GM19397 (cell line): ENCODE data around the gene SOX8.
"Not testable (repeated sequence)": the region's sequence is repeated elsewhere in the genome, so short reads cannot be mapped to it uniquely, and the experiment has no call there.

Source experiments
- ATAC-seq: cut with Tn5 transposase; IDR thresholded peaks from one replicate; pipeline ENCODE4 v1.9.1; 2021; ENCODE audit warnings: mild to moderate bottlenecking, moderate library complexity; ENCODE audit not compliant: unreplicated experiment

The SOX8 gene

DNA sequence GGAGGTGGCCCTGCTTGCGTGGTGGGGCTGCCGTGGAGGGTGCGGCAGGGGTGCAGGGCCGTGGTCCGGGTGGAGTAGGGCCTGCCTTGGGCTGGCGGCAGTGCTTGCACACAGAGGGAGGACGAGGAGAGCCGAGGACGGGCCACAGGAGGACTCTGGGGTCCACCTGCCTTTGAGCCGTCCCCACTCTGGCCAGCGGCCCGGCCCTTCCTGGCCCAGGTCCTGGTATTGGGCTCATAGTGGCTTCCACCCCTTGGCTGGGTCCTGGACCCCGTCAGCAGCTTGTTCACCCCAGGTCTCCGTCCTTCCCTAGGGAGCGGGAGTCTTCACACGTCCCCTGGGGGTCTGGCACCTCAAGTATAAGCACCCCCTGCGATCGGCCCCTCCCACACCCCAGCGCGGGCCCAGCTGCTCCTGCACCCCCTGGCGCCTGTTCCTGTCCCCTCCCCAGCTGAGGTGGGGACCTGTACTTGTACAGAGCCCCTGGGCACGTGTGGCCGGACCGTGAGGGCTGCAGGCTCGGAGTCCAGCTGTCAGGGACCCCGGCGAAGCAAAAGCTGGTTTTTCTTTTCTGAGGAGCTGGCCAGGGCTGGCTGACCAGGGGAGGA lies 40.1 kb downstream of the SOX8 start:
- ATAC-seq: no peak

DNA sequence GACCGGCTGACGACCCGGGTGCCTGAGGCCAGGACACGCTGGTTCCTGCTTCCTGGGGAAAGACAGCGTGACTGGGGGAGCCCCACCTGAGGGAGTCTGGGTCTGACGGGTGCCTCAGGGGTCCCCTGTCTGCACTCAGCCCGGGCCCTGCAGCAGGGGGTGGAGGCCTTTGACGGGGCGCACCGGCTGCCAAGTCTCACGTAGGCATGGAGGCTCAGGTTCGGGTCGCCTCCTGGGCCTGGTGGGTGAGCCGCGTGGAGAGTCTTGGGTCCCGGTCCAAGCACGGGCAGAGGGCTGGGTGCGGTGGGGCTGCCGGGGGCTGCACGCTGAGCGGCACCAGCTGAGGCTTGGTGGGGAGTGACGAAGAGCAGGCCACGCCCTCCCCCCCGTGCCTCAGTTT lies 40.9 kb downstream of the SOX8 start:
- ATAC-seq: no peak

DNA sequence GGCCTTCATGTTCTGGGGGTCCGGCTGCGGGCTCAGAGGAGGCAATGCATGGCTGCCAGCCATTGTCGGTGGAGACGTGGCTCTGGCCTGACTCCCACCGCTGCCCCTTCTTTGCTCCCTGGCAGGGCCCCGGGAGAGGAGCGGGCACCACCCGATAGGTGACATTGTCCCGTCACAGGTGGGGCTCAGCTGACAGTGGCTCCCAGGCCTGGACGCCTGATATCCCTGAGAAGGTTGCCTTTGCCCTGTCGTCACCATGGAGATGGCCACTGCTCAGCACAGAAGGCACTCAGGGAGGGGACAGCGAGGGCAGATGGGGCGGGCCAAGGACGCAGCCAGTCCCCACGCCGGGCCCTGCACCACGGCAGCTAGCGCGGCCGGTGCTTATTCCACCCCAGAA lies 42.6 kb downstream of the SOX8 start:
- ATAC-seq: no peak

DNA sequence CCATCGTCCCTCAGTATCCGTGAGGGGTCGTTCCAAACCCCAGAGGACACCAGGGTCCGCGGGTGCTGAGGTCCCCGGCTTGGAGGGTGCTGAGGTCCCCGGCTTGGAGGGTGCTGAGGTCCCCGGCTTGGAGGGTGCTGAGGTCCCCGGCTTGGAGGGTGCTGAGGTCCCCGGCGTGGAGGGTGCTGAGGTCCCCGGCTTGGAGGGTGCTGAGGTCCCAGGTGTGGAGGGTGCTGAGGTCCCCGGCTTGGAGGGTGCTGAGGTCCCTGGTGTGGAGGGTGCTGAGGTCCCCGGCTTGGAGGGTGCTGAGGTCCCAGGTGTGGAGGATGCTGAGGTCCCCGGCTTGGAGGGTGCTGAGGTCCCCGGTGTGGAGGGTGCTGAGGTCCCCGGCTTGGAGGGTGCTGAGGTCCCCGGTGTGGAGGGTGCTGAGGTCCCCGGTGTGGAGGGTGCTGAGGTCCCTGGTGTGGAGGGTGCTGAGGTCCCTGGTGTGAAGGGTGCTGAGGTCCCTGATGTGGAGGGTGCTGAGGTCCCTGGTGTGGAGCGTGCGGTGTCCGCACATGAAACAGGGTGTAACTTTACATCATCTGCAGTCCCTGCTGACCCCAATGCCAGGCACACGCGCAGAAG lies 43.7 kb downstream of the SOX8 start:
- not testable (repeated sequence) for ATAC-seq

DNA sequence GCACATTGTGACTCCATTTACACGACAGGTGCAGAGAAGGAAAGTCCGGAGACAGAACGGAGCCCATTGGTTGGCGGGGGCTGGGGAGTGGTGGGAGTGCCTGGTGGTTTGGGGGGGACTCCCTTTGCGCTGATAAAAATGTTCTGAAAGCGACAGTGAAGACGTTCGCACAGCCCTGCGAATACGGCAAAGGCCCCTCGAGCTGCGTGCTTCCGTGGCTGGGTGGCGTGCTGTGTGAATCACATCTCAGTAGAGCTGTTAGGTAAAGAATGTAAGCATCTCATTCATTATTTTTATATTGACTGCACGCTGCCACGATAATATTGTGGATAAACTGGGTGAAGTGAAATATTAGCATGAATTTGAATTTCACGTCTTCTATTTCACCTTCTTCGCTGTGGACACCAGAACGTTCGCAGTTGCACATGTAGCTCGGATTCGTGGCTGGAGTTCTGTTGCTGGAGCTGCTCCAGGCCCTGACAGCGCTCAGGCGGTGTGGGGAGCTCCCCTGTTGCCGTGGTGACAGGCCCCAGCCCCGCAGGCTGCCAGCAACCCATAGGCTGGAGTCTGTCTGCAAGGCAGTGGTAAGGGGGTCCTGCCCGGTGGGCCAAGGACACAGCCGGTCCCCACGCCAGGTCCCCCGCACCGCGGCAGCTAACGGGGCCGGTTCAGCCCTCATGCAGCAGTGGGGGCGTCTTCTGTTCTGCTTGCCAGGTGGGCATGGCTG lies 44.6 kb downstream of the SOX8 start:
- no peak for ATAC-seq

DNA sequence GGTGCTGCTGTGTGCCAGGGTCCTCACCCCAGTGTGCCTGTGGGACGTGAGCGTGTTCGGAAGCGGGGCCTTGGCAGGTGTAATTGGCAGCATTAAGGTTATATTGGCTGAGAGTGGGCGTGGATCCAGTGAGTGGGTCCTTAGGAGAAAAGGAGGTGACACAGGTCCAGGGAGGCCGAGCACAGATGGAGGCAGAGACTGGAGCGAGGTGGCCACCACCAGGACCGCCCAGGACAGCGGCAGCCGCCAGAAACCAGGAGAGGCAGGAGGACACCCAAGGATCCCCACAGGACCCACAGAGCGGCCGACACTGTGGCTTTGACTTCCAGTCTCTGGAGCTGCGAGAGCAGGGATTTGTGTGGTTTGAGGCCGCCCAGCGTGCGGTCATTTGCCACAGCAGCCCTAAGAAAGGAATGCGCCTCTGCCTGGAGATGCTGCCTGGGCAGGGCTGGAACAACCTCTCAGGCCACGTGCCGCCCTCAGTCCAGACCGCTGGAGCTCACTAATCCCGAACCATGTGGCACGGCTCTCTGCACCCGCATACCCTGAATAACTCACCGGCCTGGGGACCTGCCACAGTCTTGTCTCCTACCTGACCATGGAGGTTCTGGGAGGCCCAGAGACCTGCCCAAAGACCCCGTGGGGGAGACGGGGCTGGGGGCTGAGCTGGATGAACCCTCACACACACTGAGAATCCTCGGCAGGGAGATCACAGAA lies 45.4 kb downstream of the SOX8 start:
- ATAC-seq: no peak

DNA sequence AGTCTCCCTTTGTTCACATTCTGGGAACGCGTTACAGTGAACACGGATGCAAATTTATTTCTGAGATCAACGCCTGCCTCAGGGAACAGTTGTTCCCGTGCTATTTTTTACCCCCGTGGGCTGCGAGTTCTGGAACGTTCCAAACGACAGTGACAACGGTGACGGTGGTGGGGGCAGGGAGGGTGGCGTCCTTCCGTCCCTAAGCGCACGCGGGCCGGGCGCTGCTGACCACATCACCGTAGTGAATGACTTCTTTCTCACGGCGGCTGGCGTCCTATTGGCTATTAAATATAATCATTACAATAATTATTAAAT lies 45.9 kb downstream of the SOX8 start:
- no peak for ATAC-seq

DNA sequence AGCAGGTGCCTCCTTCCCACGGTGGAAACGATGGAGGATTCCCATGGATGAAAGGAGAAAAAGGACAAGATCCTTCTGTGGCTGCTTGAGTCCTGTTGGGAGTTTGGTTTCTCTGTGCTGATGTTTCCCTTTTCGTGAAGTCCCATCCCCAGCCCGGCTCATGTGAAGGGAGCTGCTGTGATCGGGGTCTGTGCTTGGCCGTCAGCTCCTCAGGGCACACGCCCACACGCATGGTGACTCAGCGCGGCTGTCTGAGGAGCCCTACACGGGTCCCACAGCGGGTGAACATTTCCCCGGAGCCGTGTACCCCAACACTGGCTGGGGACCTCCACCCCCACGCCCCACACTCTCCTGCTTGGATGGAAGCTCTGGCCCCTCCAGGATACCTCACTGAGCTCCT lies 46.5 kb downstream of the SOX8 start:
- no peak for ATAC-seq

DNA sequence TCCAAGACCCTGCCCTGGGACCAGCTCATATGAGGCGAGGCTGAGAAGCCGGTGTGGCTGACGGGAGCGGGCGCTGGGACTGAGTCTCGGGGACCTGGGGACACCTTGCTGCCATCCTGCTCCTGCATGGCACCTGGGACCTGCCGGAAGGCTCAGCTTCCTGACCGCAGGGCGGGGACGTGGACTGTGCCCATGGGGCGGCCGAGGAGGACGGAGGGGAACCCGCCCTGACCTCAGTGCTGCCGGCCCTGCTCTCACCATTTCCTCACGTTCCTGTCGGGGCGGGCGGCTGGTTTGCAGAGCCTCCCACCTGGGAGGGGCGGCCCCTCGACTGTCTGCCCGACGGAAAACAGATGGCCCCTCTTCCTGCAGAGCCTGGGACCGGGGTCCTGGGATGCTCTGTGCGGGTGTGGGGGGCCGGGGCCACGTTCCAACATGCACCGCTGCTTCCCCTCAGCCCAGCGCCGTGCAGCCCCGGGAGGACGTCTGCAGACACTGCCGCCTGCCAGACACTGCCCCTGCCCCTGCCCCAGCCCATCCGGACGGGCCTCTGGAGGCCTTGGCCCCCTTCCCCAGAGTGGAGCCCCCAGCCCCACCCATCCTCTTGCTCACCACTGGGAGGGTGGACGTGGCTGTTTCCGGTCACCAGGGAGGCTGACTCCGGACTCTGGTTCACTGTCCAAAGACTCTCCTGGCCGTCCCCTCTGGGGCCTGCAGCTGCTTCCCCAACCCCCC lies 47.1 kb downstream of the SOX8 start:
- ATAC-seq: no peak

DNA sequence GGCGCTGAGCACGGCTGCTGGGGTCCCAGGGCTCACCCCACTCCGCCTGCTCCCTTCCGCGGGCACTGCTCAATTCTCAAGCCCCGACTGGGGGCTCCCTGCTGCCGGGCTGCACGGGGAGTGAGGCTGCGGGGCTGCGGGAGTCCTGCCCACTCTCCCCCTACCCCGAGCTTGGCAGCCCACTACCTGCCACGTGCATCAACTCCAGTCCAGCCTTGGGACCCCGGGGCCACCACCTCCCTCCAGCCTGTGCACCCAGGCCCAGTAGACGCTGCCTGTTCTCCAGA lies 47.6 kb downstream of the SOX8 start:
- no peak for ATAC-seq

DNA sequence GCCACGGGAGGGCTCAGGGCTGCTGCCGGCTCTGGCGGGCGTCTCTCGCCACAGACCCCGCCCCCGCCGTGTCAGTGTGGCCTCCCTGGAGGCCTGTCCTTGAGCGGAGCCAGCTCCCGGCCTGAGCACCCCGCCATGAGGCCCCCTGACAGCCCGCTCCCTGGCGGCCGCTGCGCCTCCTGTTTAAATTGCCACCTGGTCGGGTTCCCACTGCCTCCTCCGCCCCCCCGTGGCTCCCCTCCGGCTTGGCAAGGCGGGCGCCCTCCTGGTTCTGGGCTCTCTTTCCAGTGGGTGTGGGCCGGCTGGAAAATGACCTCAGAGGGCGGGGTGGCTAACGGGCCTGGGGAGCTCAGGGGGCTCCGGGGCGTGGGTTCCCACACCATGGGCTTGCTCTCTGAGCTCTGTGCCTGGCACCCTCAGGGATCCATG lies 48.9 kb downstream of the SOX8 start:
- ATAC-seq: no peak

DNA sequence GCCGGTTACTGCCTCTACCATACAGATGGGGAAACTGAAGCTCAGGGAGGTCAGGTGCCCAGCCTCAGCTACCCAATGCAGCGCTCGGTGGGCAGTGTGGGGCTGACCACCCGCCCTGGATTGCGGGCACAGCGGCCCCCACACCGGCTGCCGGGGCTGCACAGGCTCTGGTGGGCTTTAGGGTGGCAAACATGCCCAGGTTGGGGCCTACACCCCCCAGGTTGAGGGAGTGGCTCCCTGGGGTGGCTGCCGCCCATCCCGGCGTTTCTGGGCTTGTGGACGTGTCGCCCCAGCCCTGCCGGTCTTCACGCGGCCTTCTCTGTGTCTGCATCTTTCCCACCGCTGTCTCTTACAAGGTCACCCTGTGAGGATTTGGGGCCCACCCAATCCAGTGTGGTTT lies 50.1 kb downstream of the SOX8 start:
- ATAC-seq: no peak

DNA sequence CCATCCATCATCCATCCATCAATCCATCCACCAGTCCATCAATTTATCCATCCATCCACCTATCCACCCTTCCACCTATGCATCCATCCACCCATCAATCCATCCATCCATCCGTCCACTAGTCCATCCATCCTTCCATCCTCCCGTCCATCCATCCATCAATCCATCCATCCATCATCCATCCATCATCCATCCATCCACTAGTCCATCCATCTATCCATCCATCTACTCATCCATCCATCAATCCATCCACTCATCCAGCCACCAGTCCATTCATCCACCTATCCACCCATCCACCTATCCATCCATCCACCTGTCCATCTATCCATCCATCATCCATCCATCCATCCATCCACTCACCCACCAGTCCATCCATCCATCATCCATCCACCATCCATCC lies 51.0 kb downstream of the SOX8 start:
- no peak for ATAC-seq

DNA sequence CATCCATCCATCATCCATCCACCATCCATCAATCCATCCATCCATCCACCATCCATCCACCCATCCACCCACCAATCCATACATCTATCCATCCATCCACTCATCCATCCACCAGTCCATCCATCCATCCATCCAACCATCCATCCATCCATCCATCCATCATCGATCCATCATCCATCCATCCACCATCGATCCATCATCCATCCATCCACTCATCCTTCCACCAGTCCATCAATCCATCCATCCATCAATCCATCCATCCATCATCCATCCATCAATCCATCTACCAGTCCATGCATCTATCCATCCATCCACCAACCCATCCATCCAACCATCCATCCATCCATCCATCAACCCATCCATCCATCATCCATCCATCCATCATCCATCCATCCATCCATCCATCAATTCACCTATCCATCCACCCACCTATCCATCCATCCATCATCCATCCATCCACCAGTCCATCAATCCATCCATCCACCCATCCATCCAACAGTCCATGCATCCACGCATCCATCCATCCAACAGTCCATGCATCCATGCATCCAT lies 51.6 kb downstream of the SOX8 start:
- ATAC-seq: no peak

DNA sequence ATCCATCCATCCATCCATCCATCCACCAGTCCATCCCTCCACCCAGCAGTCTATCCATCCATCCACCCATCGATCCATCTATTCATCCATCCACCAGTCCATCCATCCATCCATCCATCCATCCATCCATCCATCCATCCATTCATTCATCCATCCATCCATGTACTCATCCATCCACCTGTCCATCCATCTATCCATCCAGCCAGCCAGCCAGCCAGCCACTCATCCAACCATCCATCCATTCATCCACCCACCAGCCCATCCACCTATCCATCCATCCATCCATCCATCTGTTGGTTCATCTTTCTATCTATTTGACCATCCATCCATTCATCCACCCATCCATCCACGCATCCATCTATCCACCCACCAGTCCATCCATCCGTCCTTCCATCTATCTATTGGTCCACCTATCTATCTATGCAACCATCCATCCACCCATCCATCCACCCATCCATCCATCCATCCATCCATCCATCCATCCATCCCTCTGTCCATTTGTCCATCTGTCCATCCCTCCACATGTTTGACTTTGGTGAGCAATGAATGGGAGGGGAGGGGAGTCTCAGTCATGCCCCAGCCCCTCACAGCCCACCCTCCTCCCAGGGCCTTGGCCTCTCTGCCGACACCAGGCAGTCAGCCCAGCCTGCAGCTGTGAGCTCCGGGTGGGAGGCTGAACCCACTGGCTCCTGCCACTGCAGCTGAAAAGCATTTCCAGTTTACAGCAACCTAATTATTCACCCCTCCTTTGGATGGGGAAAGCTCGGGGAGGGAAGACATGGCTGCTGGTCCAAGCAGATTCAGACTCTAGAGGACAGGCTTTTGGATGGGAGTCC lies 52.9 kb downstream of the SOX8 start:
- no peak for ATAC-seq

DNA sequence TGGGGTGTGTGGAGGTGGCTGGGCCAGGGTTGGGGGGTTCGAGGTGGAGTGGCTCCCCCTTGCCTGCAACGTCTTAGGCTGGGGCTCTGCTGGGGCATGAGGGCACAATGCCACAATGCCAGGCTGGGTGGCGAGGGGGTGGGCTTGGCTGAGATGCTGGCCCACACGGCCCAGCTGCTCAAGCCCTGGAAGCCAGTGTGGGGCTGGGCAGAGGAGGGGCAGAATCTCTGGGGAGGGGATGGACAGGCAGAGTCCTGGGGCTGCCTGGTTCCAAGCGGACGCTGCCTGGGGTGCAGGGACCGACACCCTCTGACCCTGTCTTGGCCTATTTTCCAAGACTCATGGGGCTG lies 53.5 kb downstream of the SOX8 start:
- no peak for ATAC-seq

DNA sequence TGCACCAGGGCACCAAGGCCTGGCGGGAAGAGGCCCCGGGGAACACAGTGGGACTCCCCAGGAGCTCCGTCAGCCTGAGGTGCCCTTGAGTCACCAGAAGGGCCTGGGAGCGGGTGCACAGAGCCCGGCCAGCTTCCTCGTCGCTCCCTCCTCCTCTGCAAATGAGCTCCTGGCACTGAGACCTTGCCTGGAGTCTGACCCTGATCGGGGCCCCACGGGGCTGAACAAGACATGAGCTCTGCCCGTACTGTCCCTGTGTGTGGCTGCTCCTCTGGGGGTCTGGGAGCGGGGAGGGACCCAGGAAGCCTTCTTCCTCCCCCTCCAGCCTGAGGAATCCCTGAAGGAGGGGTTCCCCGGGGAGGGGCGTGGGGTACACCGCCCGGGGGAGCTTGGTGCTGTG lies 54.6 kb downstream of the SOX8 start:
- no peak for ATAC-seq
